K562 (cell line): ENCODE results near the gene USH2A.

Experiments
- CTCF ChIP-seq, 3 experiments: IDR thresholded peaks in 2 of 3; conservative IDR thresholded peaks in 1 of 3; 2 replicates each; pipeline ENCODE4 v1.5.1; 2011 to 2012; ENCODE audit warnings: low read length in 3 of 3, mild to moderate bottlenecking in 3 of 3, control low read depth in 2 of 3, improper control_type of control experiment in 1 of 3, inconsistent platforms in 1 of 3, low read depth in 1 of 3, mixed read lengths in 1 of 3, moderate library complexity in 1 of 3; ENCODE audit not compliant: insufficient read depth in 2 of 3
- ELF1 ChIP-seq: fragments of 200-800 bp; sonication (Bioruptor generic); IDR thresholded peaks from 2 replicates; pipeline ENCODE4 v1.6.1; 2016; ENCODE audit warnings: missing genetic modification characterization, missing compliant biosample characterization
- FOXP1 ChIP-seq: sonication (generic); formaldehyde crosslinking; IDR thresholded peaks from 2 replicates; pipeline ENCODE4 v1.8.0; 2022; ENCODE audit warnings: mild to moderate bottlenecking, missing genetic modification reagents
- SIN3A ChIP-seq, 2 experiments: fragments of 150-350 bp in 1 of 2; IDR thresholded peaks; 2 replicates each; pipeline ENCODE4 v1.6.1; 2011 to 2016; ENCODE audit warnings: borderline replicate concordance in 2 of 2, low read depth in 2 of 2, low read length in 2 of 2, mild to moderate bottlenecking in 2 of 2, moderate library complexity in 2 of 2; ENCODE audit not compliant: control insufficient read depth in 1 of 2
- SMARCA4 ChIP-seq: fragments of 450-650 bp; IDR thresholded peaks from 2 replicates; pipeline ENCODE4 v1.6.1; 2016
- TCF7L2 ChIP-seq: fragments of 150-350 bp; IDR thresholded peaks from 2 replicates; pipeline ENCODE4 v1.6.1; 2016; ENCODE audit warnings: low read depth, mild to moderate bottlenecking, low read length, moderate library complexity
- ZNF239 ChIP-seq: fragments of 250-450 bp; sonication (Bioruptor Pico); IDR thresholded peaks from 2 replicates; pipeline ENCODE4 v1.4.0; 2020; ENCODE audit warnings: mild to moderate bottlenecking
- ZNF263 ChIP-seq: sonication (generic); formaldehyde crosslinking; IDR thresholded peaks from 2 replicates; pipeline ENCODE4 v1.8.0; 2022; ENCODE audit warnings: mild to moderate bottlenecking, missing genetic modification reagents, borderline replicate concordance
- ZNF354B ChIP-seq: fragments of 250-450 bp; sonication (Bioruptor Pico); IDR thresholded peaks from 2 replicates; pipeline ENCODE4 v1.4.0; 2020
- ZNF639 ChIP-seq, 2 experiments: fragments of 200-800 bp in 1 of 2; sonication (Bioruptor generic) in 1 of 2; sonication (generic) in 1 of 2; formaldehyde crosslinking in 1 of 2; IDR thresholded peaks in 1 of 2; conservative IDR thresholded peaks in 1 of 2; 2 replicates each; pipeline versions ENCODE4 v1.5.0 to v1.6.1; 2016 to 2020; ENCODE audit warnings: missing compliant biosample characterization in 1 of 2, missing genetic modification characterization in 1 of 2, missing genetic modification reagents in 1 of 2
- ZNF699 ChIP-seq: fragments of 250-450 bp; sonication (Bioruptor Pico); IDR thresholded peaks from 2 replicates; pipeline ENCODE4 v1.8.0; 2021; ENCODE audit warnings: mild to moderate bottlenecking, moderate library complexity; ENCODE audit not compliant: insufficient replicate concordance
- TF ChIP-seq, protein P1 (sequence below), 2 experiments: fragments of 450-650 bp; formaldehyde crosslinking in 1 of 2; IDR thresholded peaks; 2 replicates each; pipeline versions ENCODE4 v1.4.0 to v1.6.1; 2014 to 2020; ENCODE audit warnings: mild to moderate bottlenecking in 2 of 2, borderline replicate concordance in 1 of 2, low read depth in 1 of 2

- TF ChIP-seq ZNF263 (CRISPR knock-in tag), result no peak
- no peak for TF ChIP-seq ZNF639 (CRISPR knock-in tag; conservative IDR thresholded peaks at IDR 0.05 in 1 of 2, IDR thresholded peaks at IDR 0.05 in 1 of 2)
- TF ChIP-seq SIN3A (IDR thresholded peaks at IDR 0.05; ENCODE audit: borderline replicate concordance in 2 of 2, control insufficient read depth in 1 of 2, low read depth in 2 of 2, low read length in 2 of 2), result no peak
- TF ChIP-seq ELF1 (tag), result no peak
- no peak for TF ChIP-seq ZNF354B (CRISPR knock-in tag)
- TF ChIP-seq ZNF239 (CRISPR knock-in tag), result no peak
- TF ChIP-seq CTCF (IDR thresholded peaks at IDR 0.05 in 2 of 3, conservative IDR thresholded peaks at IDR 0.05 in 1 of 3; ENCODE audit: insufficient read depth in 2 of 3, low read depth in 1 of 3, low read length in 3 of 3), result no peak
- no peak for TF ChIP-seq SMARCA4
- TF ChIP-seq, protein P1, sequence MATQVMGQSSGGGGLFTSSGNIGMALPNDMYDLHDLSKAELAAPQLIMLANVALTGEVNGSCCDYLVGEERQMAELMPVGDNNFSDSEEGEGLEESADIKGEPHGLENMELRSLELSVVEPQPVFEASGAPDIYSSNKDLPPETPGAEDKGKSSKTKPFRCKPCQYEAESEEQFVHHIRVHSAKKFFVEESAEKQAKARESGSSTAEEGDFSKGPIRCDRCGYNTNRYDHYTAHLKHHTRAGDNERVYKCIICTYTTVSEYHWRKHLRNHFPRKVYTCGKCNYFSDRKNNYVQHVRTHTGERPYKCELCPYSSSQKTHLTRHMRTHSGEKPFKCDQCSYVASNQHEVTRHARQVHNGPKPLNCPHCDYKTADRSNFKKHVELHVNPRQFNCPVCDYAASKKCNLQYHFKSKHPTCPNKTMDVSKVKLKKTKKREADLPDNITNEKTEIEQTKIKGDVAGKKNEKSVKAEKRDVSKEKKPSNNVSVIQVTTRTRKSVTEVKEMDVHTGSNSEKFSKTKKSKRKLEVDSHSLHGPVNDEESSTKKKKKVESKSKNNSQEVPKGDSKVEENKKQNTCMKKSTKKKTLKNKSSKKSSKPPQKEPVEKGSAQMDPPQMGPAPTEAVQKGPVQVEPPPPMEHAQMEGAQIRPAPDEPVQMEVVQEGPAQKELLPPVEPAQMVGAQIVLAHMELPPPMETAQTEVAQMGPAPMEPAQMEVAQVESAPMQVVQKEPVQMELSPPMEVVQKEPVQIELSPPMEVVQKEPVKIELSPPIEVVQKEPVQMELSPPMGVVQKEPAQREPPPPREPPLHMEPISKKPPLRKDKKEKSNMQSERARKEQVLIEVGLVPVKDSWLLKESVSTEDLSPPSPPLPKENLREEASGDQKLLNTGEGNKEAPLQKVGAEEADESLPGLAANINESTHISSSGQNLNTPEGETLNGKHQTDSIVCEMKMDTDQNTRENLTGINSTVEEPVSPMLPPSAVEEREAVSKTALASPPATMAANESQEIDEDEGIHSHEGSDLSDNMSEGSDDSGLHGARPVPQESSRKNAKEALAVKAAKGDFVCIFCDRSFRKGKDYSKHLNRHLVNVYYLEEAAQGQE (IDR thresholded peaks at IDR 0.05; ENCODE audit: borderline replicate concordance), result no peak
- TF ChIP-seq, protein P1 (CRISPR knock-in tag; IDR thresholded peaks at IDR 0.05; ENCODE audit: low read depth), result no peak
- no peak for TF ChIP-seq TCF7L2
- no peak for TF ChIP-seq FOXP1 (CRISPR knock-in tag)
- TF ChIP-seq ZNF699 (CRISPR knock-in tag), result no peak
Observed at GRCh38 chr1:216458812-216459211, 35.6 kb upstream of the USH2A start.
